GM19452 (cell line): Measurements from ENCODE around the gene MCTP1.

ENCODE experiments used
- ATAC-seq: cut with Tn5 transposase; IDR thresholded peaks from one replicate; pipeline ENCODE4 v1.9.1; 2021; ENCODE audit not compliant: unreplicated experiment

MCTP1 gene

DNA sequence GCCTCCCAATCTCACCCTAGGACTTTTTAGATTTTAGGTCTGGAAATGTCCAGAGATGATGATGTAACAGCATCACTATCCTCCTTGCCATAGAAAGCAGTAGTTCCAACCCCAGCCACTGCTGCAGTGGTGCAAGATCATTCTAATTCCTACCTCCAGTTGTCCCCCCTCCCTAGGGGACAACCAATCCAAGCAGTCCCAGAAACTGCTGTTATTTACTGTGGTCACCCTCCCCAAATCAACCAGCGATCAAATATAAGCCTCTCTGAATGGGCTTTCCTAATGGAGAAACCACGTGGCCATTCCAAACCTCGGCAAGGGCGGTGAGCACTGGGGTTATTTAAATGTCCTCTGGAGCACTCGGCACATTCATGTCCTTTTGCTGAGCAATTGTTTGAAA is 506.6 kb downstream of the MCTP1 start:
- no peak for ATAC-seq

DNA sequence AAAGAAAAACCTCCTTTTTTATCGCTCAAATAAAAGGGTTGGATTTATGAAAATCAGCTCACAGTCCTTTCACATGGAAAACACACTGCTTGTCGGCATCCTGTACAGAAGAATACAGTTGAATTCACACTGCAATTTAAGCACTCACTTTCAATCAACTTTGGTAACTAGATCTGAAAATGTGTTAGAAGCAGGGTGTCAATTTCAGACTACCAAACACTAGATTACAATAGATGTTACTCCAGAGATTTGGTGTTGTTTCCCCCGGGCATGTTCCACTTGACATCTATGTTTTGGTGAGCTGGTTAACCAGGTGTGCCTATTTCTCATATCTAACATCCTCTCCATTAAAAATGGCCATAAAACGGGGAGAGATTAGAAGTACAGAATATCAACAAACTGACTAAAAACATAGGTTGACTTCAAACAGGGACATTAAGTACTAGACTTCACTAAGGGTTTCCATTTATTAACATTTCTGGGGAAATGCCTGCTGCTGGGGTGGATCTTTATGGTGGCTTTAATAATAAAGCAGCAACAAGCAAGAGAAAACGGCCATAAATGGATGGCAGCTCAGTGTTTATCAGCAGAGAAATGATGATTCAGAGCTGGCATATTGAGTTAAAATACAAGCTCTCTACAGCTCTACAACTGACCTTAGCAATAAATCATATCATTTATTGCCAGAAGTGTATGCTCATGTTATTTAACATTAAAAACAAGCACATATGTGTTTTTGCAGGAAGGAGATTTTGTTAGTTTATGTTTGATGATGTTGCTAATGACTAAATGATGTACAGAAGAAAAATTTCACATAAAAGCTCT is 507.6 kb downstream of the MCTP1 start:
- no peak for ATAC-seq

DNA sequence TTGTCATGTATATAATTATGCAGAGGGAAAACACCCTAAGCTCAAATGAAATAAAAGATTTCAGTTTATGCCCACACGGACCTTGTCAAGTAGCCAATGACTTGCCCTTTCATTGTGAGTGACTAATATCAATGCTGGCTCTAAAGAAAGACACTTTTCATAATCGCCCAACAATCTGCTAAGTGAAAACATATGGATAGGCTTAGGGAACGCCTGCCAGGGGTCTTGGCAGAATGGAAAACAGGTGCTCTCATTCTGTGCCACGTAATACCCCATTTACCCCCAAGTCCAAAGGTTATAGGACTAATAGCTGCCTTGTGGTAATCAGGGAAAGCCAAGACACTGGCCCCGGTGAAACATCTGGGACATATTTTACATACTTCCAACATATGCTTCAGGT is 508.7 kb downstream of the MCTP1 start:
- ATAC-seq: no peak

DNA sequence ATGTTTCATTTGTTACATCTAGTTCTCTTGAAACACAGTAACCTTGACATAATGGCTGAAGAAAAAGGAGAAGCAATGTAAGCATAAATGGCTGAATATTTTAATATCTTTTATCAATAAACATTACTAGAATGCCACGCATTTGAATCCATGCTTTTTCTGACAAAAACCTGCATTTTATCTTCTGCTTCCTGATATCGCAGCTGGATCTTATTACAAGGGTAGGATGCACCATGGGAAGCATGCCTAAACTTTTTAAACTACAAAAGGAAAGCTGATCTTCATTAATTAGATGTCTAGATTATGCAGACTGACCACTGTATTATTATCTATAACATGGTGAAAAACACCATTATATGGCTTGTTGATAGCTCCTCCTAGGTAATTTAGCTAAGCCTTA is 509.8 kb downstream of the MCTP1 start:
- no peak for ATAC-seq

DNA sequence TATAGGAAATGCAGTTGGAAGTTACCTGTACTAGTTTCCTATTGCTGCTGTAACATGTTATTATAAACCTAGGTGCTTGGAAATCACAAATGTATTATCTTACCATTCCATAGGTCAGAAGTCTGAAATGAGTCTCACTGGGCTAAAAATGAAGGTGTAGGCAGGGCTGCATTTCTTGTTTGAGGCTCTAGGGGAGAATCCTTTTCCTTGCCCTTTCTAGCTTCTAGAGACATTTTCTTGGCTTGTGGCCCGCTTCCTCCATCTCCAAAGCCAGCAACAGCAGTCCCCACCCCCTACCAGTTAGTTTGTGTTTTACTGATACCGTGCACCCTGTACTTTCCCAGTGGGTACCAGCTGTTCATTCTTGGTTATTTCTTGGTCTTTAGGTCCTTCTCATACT is 513.2 kb downstream of the MCTP1 start:
- ATAC-seq: no peak

DNA sequence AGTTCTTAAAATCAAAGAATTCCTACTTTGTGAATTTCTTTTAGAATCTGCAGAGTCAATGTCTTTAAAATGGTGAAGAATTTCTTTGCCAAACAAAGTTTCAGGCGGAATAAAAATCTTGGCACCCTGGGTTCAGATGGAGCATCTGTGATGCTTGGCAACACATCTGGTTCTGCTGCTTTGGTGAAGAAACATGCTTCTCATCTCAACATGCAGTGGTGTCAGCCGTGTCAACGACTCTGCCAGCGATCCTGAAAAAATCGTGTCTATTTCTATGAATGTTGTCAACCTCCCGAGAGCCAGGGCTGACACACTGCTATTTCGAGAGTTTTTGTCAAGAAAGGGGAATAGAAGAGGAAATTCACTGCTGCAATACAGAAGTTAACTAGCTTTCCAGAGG is 514.9 kb downstream of the MCTP1 start:
- no peak for ATAC-seq

DNA sequence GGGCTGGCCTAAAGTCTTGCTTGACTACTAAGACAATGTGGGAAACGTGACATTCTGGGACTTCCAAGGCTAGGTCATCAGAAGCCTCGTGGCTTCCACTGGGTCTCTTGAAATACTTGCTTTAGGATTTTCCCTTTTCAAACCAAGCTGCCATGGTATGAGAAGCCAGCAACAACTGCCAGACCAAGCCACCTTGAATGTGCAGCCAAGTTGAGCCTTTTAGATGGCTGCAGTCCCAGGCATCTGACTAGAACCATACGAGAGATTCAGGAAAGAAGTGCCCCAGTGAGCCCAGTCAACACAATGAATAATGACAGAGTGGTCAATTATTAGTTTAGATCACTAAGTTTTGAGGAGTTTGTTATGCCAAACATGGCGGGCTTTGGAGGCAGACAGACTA is 523.1 kb downstream of the MCTP1 start:
- ATAC-seq: no peak

DNA sequence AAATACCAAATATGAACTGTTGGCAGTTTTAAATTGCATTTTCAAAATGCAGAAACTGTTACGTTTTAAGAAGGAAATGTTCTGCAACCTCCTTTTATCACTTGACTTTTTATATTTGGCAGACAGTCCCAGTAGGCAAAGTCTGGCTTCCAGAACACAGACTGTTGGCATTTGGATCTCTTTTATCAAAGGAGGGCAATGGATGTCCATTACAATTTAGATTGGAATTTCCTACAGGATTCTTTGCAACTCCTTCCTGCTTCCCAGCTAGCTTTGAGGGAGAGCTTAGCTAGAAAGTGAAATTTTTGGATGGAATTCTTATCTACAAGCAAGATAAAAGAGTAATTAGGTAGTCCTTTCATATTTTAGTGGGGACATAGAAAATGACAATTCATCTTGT is 523.8 kb downstream of the MCTP1 start:
- ATAC-seq: no peak

DNA sequence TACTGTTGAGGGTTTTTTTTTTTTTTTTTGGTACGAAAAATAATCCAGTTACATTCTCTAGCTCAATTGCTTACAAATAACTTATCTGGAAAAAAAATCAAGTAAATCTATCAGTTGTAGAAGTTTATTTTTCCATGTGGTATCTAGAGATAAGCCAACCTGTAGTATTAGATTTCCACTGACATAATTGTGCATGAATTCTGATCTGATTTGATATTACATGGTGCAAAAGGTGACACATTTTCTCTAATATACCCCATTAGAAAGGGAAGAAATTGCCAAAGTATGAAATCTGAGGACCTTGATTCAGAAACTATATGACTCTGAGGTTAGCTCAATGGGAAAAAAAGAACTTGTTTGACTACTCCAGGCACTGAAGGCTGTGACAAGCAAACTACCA is 524.9 kb downstream of the MCTP1 start:
- no peak for ATAC-seq

DNA sequence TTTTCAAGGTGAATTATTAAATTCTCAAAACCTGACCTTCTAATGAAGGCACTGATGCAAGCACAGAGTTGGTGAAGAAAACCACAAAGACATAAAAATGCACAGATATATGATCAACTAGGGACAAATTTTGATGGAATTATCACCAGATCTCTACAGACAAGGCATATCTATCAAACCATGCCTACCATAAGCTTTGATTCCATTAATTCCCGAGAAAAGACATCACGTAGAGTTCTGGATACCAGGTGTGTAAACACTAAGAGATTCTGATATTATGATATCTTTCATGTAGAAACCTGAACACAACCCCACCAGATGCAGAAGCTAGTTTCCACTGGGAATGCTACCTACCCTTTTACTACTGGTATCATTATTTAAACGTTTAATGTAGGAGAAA is 525.9 kb downstream of the MCTP1 start:
- no peak for ATAC-seq

DNA sequence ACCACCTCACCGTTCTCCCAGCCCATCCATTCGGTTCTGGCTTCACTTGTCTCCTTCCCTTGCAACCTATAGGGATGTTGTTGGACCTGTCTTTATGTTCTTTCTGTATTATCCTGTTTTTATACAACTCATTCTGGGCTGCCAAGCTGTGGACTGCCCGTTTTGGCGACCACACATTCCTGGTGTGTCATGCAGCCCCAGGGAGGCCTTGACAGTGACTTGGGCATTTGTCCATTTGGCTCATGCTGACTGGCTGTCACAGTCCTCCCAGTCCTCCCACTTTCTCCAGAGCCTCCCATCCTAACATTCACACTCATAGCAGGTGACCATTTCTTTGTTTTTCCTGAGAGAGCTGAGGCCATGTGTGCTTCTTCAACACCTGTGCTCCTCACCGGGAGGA is 530.1 kb downstream of the MCTP1 start:
- no peak for ATAC-seq

DNA sequence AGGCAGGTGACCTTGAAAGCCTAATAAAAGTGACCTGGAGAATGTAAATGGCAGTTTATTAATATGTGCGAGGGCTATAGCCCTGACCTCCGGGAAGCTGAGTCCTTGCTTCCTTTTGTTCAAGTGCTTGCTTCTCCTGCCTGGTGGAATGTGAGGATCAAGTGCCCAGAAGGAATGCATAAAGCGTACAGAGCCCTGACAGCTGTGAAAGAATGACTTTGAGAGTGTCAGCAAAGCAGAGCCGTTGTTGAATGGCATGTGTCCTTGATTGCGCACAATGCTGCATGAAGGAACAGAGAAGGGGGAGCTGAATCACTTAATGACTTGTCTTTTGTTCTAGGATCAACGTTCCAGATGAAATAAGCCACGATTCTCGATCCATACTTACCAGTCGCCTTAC is 533.4 kb downstream of the MCTP1 start:
- ATAC-seq: no peak

DNA sequence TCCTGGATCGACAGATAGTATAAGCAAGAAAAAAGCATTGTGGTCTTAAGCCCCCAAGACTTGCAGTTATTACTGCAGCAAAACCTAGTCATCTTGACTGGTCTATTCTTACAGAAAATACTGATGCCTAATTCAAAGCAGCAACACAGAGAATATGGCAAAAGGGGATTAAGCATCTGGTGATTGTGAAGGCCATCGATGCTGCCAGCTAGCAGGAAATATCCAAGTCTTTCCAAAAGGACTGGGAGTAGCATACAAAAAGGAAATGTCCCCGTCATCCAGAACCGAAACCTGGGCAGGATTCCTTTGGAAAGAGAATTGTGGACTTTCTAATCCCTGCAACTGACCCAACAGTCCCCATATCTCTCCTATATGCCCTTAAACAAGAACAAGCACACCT is 534.2 kb downstream of the MCTP1 start:
- ATAC-seq: no peak

DNA sequence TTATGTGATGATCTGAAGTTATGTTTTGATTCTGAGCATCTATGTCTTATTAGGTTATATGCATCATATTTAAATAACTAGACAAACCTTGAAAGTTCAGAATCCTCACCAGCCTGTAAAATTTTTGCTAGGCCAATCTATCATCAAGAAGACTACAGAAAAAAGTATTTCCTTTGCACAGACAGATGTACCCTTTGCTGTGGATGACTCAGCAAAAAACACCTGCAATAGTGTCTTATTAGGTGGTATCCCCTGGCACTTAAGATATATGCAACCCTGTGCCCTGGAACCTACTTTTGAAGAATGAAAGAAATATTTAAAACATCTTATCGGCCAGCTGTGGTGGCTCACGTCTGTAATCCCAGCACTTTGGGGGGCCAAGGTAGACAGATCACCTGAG is 535.9 kb downstream of the MCTP1 start:
- ATAC-seq: no peak

DNA sequence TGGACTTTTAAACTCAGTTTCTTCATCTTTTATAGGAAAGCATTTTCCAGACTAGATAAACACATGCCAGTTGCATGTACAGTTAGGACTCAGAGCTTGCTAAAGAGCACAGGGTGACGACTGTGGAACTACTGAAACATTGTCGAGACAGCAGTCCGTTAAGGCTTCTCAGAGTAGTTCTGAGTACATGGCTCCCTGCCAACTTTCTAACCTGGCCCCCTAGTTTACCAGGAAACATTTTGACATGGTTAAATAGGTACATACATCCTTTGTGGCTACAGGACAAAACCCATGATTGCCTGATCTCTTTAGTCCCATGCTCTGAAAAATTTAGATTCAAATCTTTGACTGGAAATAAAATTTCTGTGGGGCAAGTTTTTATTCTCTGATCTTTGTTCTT is 536.7 kb downstream of the MCTP1 start:
- ATAC-seq: no peak

DNA sequence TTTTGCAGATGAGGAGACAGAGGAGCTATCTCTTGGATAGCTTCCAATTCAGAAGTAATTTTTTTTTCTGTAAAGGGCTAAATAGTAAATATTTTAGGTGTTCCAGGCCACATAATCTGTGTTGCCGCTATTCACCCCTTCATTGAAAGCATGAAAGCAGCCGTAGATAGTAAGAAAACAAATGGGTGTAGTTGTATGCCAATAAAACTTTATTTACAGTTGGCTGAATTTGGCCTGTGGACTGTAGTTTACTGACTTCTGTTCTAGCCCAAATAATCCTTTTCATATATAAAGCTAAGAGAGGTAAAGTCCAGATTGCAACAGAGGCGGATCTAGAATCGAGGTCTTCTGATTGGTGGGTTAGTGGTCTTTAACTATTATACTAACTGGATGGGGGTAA is 537.5 kb downstream of the MCTP1 start:
- no peak for ATAC-seq

DNA sequence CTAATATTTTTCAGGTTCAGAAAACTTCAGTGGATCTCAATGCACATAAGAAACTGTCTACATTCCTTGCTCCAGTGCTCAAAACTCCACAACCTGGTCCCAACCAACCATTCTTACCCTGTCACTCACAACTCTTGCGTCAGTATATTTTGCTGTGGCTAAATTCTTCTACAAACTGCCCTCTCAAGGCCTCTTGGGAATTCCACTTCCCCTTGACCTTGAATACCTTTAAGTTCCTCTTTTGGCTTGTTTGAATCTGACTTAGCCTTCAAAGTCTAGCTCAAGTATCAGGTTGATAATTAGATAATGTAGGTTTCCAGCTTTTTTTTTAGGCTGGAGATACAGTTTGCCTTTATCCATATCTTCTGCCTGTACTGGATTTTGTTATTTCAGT is 538.2 kb downstream of the MCTP1 start:
- ATAC-seq: peak; percentile 52

DNA sequence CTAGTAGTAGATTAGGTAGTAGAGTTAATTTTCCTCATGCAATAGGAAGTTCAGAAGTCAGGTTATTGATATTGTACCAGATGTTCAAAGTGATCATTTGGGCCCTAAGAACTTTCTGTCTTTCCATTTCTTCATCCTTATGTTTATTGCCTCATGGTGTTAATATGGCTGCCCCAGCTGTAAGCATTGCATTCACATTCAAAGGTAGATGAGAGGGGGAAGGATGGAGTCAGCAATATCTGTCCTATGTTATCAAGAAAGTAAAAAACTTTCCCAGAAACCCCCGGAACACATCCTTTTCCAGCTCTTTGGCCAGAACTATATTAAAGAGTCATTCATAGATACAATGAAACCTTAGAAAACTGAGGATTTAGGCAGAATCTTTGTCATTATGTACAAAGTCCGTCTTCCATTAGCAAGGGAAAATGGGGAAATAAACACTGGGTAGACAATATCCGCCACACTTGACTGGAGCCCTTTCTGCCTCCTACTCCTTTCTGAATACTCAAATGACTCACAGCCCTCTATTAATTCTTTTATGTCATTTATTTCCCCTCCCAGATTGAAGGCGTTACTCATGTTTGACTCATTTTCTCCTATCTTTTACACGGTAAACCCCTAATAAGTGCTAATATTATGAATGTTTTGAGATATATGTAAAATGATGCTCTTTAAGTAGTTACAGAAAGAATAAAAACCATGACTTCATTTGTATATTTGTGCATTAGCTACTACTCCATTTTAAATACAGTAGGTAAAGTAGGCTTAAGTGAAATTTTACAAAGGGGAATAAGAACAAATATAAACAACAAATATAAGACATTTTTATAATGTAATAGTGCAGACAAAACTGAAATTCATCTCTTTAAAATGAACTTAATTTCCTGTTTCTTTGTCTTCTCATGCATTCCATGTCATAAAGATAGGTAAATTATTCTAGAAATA is 538.8 kb downstream of the MCTP1 start:
- ATAC-seq: peak; percentile 77

DNA sequence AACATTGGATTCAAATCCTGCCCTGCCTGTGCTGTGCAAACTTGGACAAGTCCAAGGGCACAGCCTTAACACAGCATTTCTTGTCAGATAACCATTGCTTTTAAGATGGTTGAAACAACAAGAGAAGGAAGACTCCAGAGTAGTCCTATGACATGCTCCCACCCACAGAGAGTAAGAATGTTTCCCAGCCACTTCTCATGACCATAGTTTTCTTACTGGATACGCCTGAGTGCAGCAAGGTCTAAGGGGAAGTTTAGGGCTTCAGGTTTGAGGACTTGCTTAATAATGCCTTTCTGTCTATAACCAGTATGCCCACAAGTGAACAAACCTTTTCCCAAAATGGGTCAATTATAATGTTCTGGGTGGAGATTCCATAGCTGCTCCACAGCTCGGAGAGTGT is 540.0 kb downstream of the MCTP1 start:
- ATAC-seq: no peak

DNA sequence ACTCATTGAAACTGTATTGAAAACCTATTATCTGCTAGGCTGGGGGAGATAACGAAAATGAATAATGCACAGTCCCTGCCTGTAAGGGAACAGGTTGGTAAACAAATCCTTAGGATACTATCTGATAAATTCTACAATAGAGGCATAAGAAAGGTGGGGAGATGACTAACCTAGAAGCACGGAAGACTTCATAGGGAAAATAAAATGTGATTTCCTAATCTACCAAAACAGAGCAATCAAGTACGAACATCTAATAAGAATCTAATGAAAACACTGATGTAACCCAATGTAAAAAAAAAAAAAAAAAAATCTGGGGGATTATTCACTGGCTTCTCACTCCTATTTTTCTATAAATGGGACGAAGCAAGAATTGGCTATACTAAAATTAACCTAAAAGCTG is 542.0 kb downstream of the MCTP1 start:
- no peak for ATAC-seq

DNA sequence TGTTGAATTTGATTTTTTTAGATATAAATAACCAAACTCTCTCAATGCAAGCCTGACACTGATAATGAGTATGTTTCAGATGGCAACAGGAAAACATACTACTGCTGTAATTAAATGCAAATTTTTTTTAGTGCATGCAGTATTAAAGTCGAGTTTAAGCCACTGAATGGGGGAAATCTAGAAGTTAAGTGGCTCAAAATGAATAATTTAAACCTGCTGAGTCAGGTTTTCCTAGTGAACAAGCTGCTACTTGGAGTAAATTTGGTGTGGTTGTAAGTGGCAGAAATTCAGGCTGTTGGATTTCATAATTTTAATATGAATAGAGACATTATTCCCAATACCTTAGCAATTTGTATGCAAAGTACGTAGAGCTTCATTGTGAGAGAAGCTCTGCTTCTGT is 544.6 kb downstream of the MCTP1 start:
- ATAC-seq: no peak

DNA sequence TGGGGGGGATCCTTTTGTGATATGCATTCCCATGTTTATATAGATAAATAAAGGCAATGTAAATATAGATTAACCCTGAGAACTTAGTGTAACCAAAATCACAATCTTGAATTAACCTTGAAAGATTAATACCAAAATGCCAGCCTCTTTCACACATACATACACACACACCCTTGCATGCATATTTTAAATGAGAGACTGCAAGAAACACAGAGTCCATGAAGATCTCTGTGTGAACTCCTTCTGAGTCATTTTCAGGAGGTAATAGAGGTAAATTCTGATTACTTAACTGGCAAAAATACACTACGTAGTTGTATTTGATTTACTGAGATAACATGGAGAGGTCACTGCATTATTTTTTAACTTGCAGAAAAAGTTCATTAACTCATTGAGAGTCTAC is 548.4 kb downstream of the MCTP1 start:
- no peak for ATAC-seq
